ENCODE measurements around the gene PPP1R37.

- no peak for TF ChIP-seq POLR2AphosphoS5 (IDR thresholded peaks at IDR 0.05; ENCODE audit: low read depth, low read length)
- no peak for TF ChIP-seq SIN3A (IDR thresholded peaks at IDR 0.05; ENCODE audit: borderline replicate concordance, insufficient read depth, low read length)
- TF ChIP-seq, protein P1, sequence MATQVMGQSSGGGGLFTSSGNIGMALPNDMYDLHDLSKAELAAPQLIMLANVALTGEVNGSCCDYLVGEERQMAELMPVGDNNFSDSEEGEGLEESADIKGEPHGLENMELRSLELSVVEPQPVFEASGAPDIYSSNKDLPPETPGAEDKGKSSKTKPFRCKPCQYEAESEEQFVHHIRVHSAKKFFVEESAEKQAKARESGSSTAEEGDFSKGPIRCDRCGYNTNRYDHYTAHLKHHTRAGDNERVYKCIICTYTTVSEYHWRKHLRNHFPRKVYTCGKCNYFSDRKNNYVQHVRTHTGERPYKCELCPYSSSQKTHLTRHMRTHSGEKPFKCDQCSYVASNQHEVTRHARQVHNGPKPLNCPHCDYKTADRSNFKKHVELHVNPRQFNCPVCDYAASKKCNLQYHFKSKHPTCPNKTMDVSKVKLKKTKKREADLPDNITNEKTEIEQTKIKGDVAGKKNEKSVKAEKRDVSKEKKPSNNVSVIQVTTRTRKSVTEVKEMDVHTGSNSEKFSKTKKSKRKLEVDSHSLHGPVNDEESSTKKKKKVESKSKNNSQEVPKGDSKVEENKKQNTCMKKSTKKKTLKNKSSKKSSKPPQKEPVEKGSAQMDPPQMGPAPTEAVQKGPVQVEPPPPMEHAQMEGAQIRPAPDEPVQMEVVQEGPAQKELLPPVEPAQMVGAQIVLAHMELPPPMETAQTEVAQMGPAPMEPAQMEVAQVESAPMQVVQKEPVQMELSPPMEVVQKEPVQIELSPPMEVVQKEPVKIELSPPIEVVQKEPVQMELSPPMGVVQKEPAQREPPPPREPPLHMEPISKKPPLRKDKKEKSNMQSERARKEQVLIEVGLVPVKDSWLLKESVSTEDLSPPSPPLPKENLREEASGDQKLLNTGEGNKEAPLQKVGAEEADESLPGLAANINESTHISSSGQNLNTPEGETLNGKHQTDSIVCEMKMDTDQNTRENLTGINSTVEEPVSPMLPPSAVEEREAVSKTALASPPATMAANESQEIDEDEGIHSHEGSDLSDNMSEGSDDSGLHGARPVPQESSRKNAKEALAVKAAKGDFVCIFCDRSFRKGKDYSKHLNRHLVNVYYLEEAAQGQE (IDR thresholded peaks at IDR 0.05; ENCODE audit: insufficient read depth in 1 of 2, low read depth in 2 of 2, low read length in 2 of 2), result no peak
- TF ChIP-seq TAF1 (IDR thresholded peaks at IDR 0.05; ENCODE audit: borderline replicate concordance, insufficient read depth, low read length), result no peak
These were observed 11.8 kb downstream of the PPP1R37 start for GRCh38 chr19:45104658-45105349.
